GM12872 (cell line): ENCODE results near the gene RNU6-9.

Experiments used
- TF ChIP-seq, protein P1 (sequence below): IDR thresholded peaks from 3 replicates; pipeline ENCODE4 v1.5.1; 2011; ENCODE audit warnings: low read depth, mild to moderate bottlenecking, low read length, moderate library complexity; ENCODE audit not compliant: insufficient read depth

The RNU6-9 gene

DNA sequence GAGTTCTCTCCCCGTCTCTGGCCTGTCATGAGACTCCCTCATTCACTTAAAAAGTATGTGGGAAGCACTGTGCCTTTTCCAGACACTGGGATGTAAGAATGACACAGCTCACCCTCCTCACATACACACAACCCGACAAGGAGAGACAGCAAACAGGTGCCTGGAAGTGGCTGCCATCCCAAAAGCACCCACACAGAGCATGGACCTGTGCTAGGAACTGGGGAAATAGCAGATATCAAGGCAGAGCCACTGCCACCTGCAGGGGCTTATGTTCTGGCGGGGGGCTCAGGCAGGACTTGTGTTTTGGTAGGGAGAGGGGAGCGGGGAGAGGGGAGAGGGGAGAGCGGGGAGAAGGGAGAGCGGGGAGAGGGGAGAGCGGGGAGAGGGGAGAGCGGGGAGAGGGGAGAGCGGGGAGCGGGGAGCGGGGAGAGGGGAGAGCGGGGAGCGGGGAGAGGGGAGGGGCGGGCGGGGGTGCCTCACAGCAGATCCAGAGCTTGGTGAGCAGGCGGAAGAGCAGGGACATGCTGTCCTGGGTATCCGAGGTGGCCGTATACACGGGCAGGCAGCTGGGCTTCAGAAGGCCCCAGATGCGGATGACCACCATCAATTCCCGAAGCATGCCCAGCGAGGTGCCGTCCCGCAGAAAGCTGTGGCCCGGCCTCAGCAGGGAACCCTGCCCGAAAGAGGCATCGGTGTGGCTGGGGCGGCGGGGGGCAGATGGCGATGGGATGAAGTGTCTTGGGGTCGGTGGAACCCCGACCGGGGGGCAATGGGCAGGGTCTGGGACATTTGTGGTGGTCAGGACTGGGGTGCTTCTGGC, 21.6 kb upstream of the RNU6-9 start:
- TF ChIP-seq, protein P1, sequence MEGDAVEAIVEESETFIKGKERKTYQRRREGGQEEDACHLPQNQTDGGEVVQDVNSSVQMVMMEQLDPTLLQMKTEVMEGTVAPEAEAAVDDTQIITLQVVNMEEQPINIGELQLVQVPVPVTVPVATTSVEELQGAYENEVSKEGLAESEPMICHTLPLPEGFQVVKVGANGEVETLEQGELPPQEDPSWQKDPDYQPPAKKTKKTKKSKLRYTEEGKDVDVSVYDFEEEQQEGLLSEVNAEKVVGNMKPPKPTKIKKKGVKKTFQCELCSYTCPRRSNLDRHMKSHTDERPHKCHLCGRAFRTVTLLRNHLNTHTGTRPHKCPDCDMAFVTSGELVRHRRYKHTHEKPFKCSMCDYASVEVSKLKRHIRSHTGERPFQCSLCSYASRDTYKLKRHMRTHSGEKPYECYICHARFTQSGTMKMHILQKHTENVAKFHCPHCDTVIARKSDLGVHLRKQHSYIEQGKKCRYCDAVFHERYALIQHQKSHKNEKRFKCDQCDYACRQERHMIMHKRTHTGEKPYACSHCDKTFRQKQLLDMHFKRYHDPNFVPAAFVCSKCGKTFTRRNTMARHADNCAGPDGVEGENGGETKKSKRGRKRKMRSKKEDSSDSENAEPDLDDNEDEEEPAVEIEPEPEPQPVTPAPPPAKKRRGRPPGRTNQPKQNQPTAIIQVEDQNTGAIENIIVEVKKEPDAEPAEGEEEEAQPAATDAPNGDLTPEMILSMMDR, result no peak

DNA sequence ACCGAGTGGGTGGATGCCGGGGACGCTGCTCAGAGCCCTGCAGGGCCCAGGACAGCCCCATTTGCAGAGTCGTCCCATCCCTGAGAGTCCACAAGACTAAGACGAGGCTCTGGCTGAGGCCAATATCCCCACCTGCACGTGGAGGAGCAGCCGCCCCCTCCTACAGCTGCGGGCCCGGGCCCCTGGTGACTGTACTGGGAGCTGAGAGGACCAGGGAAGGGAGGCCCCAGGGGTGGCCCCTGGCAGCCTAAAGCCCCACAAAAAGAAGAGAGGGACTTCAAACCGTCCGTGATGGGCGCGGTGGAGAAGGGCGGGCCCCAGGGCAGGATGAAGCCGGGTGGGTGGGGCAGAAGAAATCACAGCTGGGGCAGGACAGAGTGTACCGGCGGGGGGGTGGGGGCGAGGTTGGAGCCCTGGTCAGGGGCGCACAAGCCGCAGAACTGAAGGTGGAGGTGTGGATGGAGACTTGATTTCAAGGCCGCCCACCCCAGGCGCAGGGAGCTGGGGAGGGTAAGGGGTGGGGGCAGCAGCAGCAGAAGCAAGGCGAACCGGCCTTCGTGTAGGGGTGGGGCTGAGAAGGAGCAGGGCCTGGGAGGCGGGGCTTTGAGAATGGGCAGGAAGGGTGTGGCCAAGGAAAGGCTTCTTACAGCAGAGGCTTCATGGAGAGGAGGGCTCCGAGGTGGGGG, 20.9 kb upstream of the RNU6-9 start:
- TF ChIP-seq, protein P1, result no peak

DNA sequence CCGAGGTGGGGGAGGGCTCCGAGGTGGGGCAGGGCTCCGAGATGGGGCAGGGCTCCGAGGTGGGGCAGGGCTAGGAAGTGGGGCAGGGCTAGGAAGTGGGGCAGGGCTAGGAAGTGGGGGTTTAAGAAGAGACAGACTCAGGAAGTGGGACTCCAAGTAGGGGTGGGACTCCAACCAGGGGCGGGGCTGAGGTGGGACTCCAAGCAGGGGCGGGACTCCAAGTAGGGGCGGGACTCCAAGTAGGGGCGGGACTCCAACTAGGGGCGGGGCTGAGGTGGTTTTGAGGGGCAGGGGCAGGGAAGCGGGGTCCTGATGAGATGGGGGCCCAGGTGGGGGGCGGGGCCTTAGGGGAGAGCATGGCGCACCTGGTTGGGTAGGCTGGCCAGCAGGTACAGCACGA, 20.2 kb upstream of the RNU6-9 start:
- TF ChIP-seq, protein P1, result no peak

DNA sequence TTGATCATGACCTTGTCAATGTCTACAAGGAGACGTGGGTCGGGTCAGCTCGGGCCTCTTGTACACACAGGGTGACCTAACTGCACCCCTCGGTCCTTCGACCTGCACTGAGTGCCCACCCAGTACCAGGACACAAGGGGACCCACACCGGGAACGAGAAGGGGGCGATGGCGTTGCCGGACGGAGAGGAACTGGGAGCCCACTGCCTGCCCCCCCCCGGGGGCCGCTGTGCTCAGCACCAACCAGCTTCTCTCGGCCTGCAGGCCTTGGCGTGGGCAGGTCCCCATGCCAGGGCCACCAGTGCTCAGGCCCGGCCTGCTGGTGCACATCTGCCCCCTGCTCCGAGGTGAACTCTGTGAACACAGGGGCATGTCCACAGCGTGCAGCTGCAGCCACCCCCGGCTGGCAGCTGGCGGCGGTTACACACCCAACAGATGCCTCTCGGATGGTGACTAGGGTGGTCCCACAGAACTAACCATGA, 19.7 kb upstream of the RNU6-9 start:
- TF ChIP-seq, protein P1, result no peak

DNA sequence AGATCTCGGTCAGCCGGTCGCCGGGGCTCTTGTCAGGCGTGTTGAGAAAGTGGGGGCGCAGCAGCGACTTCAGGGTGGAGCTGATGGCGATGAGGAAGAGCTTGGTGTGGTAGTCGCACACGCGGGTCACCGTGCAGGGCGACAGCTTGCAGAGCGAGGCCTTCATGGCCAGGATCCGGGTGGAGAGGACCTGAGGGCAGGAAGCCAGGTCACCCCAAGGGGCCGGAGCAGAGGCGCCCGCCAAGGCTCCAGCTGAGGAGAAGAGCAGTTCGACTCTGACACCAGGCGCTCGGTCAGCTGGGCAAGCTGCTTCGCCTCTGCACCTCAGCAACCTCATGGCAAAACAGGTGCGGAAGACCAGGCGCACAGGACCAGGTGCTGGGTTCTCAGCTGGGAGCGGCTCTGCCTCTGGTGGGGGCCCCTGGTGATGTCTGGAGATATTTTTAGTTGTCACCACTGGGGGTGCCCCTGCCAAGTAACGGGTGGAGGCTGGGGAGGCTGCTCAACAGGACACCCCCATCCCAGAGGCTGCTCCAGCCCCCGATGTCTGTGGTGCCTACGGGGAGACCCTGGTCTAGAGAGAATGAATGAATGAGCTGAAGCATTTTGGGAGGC, 17.9 kb upstream of the RNU6-9 start:
- TF ChIP-seq, protein P1, result no peak

DNA sequence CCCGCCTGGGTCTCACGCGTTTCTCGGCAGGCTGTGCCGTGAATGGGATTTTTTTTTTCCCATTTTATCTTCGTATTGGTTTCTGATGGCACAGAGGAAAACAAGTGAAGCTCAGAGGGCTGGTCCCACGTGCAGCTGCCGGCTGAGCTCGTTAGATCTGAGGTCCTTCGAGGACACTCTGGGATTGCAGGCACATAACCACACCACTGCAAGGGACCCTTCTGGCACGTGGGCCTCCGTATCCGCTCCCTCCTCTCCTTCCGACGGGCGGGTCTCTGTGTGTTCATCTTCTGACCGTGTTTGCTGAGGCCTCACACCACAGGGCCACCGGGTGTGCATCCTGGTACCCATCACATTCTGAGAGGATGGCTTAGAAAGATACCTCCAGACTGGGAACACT, 17.2 kb upstream of the RNU6-9 start:
- TF ChIP-seq, protein P1, result no peak

DNA sequence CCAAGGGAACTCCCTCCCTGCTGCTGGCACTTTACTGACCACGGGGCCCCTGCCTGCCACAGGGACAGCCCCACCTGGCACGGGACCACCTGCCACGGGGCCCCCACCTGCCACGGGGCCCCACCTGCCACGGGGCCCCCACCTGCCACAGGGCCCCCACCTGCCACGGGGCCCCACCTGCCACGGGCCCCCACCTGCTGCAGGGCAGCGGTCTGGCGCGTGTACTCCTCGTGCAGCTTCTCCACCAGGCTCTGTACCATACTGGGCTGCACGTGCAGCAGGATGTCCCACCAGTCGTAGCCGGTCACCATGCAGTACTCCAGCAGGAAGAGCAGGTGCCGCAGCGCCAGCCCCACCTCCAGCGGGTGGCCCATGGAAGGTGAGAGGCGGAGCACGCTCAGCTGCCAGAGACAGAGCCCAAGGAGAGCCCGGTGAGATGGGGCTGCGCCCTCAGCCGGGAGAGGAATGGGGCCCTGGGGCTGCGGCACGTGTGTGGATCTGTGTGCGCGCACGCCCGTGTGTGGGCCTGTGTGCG, 16.4 kb upstream of the RNU6-9 start:
- TF ChIP-seq, protein P1, result no peak
